ENCODE measurements around the gene HMGB4.

Gene HMGB4

GRCh38 chr1:33903210-33903589 lies 39.3 kb downstream of the HMGB4 start:
- TF ChIP-seq ZFX (IDR thresholded peaks at IDR 0.05) (no peak), CTCF (conservative IDR thresholded peaks at IDR 0.05) (no peak)

DNA sequence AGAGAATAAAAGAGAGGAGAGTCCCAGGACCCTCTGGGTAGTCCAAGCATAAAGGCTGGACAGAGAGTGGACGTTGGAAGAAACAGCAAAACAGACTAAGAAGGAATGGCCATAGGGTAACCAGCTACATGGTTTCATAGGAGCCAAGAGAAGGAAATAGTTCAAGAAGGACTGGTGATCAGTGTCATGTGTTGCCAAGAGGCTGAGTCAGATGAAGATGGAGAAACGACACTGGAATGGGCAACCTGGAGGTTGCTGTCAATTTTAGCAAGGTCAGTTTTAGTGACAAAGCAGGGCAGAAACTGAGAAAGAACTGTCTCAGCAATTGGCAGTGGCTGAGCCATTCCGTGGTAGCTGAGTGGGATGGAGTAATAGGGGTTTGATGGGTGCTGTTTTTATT lies 41.4 kb downstream of the HMGB4 start:
- TF ChIP-seq CTCF (conservative IDR thresholded peaks at IDR 0.05) (no peak), ZFX (IDR thresholded peaks at IDR 0.05) (no peak)

More at GRCh38 chr1:33903210-33903589, 39.3 kb downstream of the HMGB4 start:
- no peak overlapping the region for H3K27ac ChIP-seq

GRCh38 chr1:33906156-33906555 lies 42.3 kb downstream of the HMGB4 start:
- TF ChIP-seq ZFX (IDR thresholded peaks at IDR 0.05) = no peak
- no peak for TF ChIP-seq CTCF (conservative IDR thresholded peaks at IDR 0.05)
- H3K27ac ChIP-seq = no peak overlapping the region

More for the DNA sequence above, 41.4 kb downstream of the HMGB4 start:
- H3K27ac ChIP-seq = no peak overlapping the region

DNA sequence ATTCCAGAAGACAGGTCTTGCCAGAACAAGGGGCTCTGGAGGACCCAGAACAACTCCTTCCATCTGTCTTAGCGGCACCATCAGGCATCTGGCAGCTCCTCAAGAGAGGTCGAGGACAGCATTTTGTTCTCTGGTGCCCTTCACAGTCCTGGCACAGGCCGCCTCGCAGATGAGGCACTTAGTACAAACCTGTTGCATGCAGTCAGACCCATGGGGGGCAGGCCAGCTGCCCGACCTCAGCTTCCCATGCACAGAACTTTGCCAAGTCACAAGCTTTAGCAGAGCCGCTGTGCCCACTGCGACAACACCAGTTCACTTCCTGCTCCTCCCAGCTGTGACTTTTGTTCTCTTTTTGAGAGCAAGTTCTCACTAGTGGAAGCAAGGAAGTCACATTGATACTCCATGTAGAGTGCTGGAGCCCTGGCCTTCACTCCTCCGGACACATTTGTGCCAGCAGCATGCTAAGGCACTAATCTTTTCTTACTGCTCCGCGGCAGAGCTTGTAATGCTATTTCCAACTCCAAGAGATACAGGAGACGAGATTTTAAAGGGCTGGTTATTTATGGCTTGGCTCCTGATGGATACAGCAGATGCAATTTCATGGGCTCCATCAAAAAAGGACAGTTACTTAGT lies 44.6 kb downstream of the HMGB4 start:
- TF ChIP-seq ZFX (IDR thresholded peaks at IDR 0.05) = no peak
- no peak for TF ChIP-seq CTCF (conservative IDR thresholded peaks at IDR 0.05)
- H3K27ac ChIP-seq = no peak overlapping the region
